GM10248 (cell line): ENCODE results near the gene KRT78.

ENCODE experiments used
- CTCF ChIA-PET: fragments of 300-600 bp; sonication (Branson Sonifier 250); formaldehyde crosslinking; extraction: SDS; loops from one replicate; lab custom pipeline; 2021; ENCODE audit warnings: antibody characterized with exemption; lab: Yijun Ruan, JAX
- POLR2A ChIA-PET: fragments of 350-650 bp; sonication (Branson Sonifier 250); formaldehyde crosslinking; extraction: SDS; loops from one replicate; lab custom pipeline; 2020; ENCODE audit warnings: antibody characterized with exemption; lab: Yijun Ruan, JAX
- DNase-seq: peaks from one replicate; pipeline ENCODE4 v3.0.0; 2012; ENCODE audit errors: extremely low spot score
- CTCF ChIP-seq: IDR thresholded peaks from 2 replicates; pipeline ENCODE4 v1.5.1; 2012; ENCODE audit warnings: mild to moderate bottlenecking, low read depth; ENCODE audit errors: extremely low read depth, missing control alignments, control extremely low read depth

Gene KRT78

GRCh38 chr12:52836042-52836466, 12.7 kb downstream of the KRT78 start:
- POLR2A ChIA-PET = no interaction called here
- DNase-seq = no peak
- TF ChIP-seq CTCF = no peak
- CTCF ChIA-PET = interaction anchor here (2.1 kb wide), 1 partner anchor 29 kb away, joined by 5 read pairs; no protein-coding TSS in a partner anchor

GRCh38 chr12:52835271-52836041, 13.3 kb downstream of the KRT78 start:
- no peak for DNase-seq
- CTCF ChIA-PET = interaction anchor here (2.1 kb wide), 1 partner anchor 30 kb away, joined by 5 read pairs; no protein-coding TSS in a partner anchor
- no peak for TF ChIP-seq CTCF
- POLR2A ChIA-PET = no interaction called here

GRCh38 chr12:52834727-52835001, 14.1 kb downstream of the KRT78 start:
- DNase-seq = no peak
- no peak for TF ChIP-seq CTCF
- POLR2A ChIA-PET = no interaction called here
- CTCF ChIA-PET = no interaction called here

GRCh38 chr12:52833922-52834726, 14.7 kb downstream of the KRT78 start, which contains the start of gene KRT79:
TSS of gene KRT79 (minus strand) at chr12:52834311. CDS start at chr12:52834260, 51 bp downstream.
- DNase-seq = no peak
- TF ChIP-seq CTCF = no peak
- POLR2A ChIA-PET = no interaction called here
- CTCF ChIA-PET = interaction anchor here (1.2 kb wide), 1 partner anchor 147 kb away, joined by 3 read pairs; no protein-coding TSS in a partner anchor

- no peak for TF ChIP-seq CTCF
- ChIA-PET CTCF (interaction anchor here (1.2 kb wide), 1 partner anchor 148 kb away, joined by 3 read pairs; no protein-coding TSS in a partner anchor), POLR2A (no interaction called here)
- no peak for DNase-seq
Measured at GRCh38 chr12:52832985-52833905, 15.5 kb downstream of the KRT78 start.
